Middle frontal gyrus (tissue), 1 donor: ENCODE results near the gene ADA.

Experiments
- DNase-seq: peaks from one replicate; pipeline ENCODE4 v3.0.0-alpha.2; 2015; ENCODE audit warnings: low spot score; ENCODE audit errors: extremely low spot score

Gene ADA

GRCh38 chr20:44646023-44646640 lies 5.4 kb downstream of the ADA start:
- DNase-seq = no peak

- no peak for DNase-seq
These were observed 6.8 kb downstream of the ADA start for GRCh38 chr20:44644667-44645131.

GRCh38 chr20:44644230-44644617 lies 7.3 kb downstream of the ADA start:
- no peak for DNase-seq

DNA sequence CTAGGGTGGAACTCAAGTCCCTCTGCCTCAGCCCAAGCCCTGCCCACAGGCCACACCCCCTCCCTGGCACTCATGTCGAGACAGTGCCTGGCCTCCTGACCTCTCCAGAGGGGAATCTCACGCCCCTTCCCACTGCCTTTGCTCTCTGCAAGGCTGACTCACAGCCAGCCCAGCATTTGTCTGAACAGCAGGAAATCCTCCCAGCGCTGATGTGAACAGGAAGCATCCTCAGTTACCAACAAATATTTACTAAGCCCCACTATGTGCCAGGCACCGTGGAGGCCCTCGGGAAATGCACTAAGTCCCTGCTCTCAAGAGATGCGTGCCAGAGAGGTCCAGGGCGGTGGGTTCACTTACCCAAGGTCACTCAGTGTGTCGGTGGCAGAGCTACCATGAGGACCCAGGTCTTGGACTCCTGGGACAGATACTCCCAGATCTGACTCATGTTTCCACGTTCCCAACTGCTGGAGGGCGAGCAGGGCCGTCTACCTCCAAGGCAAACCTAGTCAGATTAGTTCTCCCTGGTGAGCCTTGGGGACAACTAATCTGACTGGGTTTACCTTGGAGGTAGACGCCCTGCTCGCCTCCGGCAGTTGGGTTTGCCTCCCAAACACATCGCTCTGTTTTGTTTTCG lies 7.8 kb downstream of the ADA start:
- no peak for DNase-seq

DNA sequence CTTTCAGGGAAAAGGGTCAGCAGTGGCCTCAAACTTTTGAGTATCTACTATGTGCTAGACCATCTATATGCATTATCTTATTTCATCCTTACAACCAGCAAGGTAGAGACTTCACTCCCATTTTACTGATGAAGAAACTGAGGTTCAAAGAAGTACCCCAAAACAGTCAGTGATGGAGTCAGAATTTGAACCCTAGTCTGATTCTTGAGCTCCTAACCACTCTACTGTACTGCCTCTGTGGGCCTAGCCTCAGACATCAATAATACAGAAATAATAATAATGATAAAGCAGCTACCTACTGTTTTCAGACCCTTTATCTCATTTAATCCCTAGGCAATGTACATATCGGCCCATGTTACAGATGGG lies 8.4 kb downstream of the ADA start:
- no peak for DNase-seq

GRCh38 chr20:44642203-44643153 lies 9.0 kb downstream of the ADA start:
- DNase-seq = no peak

DNA sequence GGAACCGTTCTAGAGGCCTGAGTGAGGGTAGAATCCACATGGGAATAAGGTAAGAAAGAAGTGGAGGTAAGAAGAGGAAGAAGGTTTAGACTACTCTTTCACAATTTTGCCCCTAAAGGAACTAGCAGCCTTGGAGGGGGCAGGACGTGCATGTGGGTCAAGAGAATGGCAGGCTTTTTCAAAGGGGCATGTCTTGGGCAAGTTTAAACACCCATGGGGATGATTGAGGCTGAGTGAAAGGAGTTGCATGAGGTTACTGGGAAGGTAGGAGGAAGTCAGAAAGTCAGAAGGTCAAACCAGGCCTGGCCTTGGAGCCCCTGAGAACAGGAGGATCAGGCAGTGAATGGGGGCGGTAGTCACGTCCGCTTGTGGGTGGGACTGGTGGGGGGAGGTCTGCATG lies 10.2 kb downstream of the ADA start:
- no peak for DNase-seq

DNA sequence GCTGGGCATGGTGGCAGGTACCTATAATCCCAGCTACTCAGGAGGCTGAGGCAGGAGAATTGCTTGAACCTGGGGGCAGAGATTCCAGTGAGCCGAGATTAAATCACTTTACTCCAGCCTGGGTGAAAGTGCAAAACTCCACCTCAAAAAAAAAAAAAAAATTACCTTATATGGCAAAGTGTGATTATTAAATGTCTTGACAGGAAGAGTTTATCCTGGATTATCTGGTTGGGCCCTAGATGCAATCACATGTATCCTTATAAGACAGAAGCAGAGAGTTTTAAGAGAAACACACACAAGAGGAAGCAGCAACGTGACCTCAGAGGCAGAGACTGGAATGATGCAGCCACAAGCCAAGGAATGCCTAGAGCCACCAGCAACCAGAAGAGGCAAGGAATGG lies 11.0 kb downstream of the ADA start:
- DNase-seq = no peak

DNA sequence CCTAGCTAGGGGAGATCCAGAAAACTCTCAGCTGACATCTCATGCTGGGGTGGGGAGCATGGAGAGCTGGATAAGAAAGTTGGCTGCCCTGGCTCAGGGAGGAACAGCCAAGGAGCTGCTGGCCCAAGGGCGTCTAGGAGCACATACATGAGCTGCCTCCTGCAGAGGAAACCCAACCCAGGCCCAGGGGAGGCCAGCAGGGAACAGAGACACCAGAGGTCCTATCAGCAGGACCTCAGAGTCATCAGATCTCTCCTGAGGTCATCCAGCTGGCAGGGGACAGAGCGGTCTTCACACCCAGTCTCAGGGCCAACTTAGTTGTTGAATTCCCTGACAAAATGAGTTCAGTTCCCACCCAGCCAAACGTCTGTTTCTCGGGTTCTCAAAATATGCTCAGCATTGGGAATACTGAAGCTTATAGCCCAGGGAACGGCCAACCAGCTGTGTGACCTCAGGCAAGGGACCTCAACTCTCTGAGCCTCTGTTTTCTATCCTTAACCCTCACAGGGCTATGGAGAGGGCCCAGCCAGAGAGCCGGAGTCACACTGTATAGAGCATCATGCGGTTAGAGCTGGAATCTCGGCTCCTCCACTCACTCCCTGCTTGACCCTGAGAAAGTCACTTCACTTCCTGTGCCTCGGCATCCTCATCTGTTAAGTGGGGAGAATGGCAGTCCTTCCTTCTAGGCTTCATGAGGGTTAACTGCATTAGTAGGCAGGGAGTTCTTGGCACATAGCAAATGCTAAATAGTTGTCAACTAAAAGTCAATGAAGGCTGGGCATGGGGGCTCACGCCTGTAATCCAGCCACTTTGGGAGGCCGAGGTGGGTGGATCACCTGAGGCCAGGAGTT lies 13.8 kb downstream of the ADA start:
- DNase-seq = no peak

DNA sequence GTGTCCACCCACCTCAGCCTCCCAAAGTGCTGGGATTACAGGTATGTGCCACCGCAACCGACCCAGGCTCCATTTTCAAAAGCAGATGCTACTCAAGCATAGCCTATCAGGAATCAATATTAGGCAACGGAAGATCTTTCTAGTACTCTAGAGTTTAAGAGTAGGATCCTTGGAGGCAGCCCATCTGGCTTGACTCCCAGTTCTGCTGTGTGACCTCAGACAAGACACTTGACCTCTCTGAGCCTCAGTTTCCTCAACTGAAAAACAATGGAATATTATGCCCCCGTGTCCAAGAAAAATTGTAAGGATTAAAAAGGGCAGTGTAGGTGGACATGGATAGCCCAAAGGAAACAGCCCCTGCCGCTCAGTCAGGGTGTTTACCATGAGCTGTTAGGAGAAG lies 14.5 kb downstream of the ADA start:
- DNase-seq = no peak

DNA sequence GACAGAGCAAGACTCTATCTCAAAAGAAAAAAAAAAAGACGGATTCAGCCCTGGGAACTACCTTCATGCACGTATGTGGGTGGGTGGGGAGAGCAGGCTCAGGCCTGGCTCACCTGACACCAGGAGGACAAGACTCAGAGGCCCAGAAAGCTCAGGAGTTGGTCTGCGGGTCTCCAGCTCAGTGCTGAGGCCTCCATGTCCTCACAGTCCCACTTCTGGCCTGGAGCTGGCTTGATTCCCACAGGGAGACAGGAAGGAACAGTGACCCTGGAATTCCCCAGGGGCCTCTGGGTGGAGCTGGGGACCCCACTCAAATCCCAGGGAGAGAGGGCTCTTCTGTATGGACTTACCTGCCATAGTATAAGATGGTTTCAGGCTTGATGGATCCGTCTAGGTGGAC lies 15.6 kb downstream of the ADA start:
- no peak for DNase-seq

GRCh38 chr20:44633872-44634600 lies 17.5 kb downstream of the ADA start:
- no peak for DNase-seq

DNA sequence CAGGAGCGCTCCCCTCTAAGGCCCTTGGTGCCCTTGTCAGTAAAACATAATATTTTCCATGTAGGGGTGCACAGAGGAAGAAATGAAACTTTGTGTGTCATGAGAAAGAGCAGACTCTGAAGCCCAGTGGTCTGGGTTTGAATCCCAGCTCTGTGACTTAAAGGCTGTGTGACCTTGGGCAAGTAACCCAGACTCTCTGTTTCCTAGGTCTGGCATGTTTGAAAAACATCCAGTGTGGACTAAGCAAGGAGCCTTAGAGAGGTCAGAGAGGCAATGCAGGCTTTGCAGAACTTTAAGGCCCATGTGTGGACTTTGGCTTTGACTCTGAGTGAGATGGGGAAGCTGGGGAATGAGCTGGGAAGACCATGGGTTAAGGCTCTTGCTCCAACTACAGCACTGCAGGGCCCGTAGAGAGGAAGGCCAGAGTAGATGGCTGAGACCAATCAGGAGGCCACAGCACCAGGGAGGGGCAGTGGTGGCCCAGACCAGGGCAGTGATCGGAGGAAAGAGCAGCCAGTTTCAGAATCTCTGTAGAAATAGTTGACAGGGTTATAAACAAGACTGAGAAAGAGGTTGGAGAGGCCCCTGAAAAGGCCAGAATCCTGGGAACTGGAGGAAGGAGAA lies 18.2 kb downstream of the ADA start:
- no peak for DNase-seq

DNA sequence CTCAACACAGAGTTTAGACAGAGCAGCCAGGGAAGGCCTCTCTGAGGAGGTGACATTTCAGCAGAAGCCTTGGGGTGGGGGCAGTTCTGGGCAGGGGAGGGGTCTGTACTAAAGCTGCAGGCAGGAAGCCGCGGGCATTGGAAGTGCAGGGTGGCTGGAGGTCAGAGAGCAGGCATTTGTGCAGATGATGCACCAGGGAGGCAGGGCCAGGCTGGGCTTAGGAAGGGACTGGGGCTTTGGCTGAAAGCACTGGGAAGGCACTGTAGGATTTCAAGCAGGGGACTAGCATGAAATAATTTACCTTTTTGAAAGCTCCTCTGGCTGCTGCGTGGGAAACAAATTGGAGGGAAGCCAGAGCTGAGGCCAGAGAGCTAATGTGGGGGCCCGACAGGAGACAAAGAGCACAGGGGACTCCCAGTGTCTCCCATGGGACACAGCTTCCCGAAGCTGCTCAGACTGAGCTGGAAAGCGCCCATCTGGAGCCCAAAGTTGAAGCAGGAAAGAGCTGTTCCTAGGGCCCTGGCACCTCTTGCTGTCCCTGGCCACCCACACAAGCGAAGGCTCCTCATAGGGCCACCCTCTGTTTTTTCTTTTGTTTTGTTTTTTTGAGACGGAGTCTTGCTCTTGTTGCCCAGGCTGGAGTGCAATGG lies 19.3 kb downstream of the ADA start:
- DNase-seq = no peak

- DNase-seq = no peak
These were observed 21.2 kb downstream of the ADA start for GRCh38 chr20:44630297-44630696.

DNA sequence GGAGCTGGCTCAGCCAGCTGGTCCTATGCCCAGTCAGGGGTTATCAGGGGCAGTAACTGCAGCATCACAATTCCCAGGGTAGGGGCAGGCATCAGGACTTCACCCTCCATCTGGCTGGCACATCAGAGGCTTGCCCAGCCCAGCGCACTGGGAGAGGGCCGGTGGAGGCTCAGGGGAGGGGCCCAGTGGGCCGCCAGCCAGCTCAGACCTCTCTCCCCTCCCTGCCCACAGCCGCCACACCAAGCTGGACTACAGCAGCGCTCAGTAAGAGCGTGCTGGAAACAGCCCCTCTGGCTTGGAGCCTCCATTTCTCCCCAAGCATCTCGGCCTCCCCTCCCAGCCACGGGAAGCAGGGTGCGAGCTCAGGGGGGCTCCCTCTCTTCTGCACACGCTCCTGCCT lies 22.0 kb downstream of the ADA start:
- no peak for DNase-seq

GRCh38 chr20:44629017-44629385 lies 22.5 kb downstream of the ADA start:
- DNase-seq = no peak

GRCh38 chr20:44627364-44628010 lies 24.0 kb downstream of the ADA start:
- no peak for DNase-seq

DNA sequence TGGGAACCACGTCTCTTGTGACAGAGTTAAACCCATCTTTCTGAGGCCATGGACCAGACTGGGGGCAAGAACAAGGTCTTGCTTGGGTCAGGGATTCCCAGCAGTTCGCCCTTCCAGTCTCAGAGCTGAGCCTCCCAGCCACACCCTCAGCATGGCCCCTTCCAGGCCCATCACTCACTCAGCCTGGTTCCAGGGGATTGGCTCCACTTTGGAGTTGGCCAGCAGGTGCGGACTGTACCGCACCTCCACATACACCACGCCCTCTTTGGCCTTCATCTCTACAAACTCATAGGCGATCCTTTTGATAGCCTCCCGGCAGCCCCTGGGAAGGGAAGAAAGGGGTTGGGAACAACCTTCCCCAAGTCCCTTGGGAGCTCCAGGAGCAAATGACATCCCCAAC lies 25.2 kb downstream of the ADA start:
- no peak for DNase-seq
